Measurements from ENCODE around the gene IFIH1.

IFIH1 gene

DNA sequence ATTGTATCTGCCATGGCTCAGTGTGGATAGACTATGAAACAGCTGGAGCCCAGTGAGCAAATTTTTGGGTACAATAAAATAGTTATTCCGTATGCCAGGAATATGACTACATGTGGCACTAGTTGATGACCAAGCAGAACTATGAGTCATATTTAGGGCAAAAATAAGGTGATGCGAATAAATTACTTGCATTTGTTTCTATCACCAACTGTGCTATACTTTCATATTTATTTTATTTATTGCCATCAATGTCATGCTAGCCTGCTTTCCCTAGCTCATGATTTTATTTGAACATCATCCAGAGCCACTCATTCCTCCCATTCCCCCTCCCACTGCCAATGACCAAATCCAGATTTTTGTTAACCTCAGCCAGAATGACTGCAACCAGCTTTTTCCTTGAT is 61.9 kb downstream of the IFIH1 start:
- no peak overlapping the region for H3K27ac ChIP-seq (ENCODE audit: low read depth, low read length)
- no peak overlapping the region for H3K4me3 ChIP-seq (ENCODE audit: low read length)
- no peaks in the 10 kb centered on the region for H3K4me1 ChIP-seq (ENCODE audit: insufficient read depth, low read length)
- 94% methylated on average over 2 of the region's 2 CpGs for WGBS
- H3K36me3 ChIP-seq (ENCODE audit: insufficient read depth, low read length): no peaks in the 10 kb centered on the region
- no peaks in the 10 kb centered on the region for H3K27me3 ChIP-seq (ENCODE audit: insufficient read depth, low read length)
- H3K9me3 ChIP-seq (ENCODE audit: insufficient read depth, low read depth, low read length): no peaks in the 10 kb centered on the region
- no peak overlapping the region for H3K9ac ChIP-seq (ENCODE audit: low read depth, low read length)

DNA sequence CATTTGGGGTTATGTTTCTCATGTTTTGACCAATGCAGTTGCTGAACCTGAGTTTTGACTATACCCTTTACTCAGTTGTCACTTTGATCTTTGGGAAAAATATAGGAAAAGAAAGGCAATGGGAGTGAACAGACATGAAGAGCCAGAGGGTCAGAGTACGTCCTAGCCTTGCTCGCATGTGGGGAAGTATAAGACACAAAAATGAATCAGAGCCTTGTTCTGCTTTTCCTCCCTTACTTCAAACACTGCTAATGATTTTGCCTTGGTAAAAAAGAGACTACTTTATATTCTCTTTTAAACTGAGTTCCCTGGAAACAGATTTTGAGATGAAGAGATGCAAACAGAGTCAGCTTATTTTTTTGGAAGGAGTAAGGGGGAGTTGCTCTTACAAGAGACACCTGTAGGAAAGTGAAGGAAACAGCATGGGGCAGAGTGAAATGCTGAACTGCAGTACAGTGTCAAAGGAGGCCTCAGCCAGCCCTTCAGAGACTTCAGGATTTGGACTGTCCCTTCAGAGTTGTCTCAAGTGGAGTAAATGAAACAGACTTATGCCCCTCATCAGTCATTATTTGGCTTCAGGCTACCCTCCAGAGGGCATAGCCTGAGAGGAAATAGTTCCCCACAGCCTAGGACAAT is 64.1 kb downstream of the IFIH1 start:
- 86% methylated on average over 2 of the region's 2 CpGs for WGBS
- no peak overlapping the region for H3K4me3 ChIP-seq (ENCODE audit: low read length)

DNA sequence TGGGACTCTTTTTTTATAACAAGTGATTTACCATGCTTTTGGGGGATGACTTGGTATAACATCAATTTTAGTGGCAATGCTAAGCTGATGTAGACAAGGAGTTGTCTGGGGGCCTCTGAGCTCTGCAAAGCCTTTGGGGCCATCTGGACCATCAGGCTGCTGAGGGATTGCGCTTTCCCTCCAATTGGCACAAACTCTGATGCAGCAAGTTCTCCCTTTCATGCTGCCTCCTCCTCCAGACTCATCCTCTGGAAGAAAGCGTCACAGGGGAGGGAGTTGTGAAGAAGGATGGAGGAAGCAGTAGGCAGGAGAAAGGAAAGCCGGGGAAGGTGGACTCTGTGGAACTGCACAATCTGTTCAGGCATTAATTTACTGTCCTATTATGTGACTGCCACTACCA is 65.0 kb downstream of the IFIH1 start:
- Histone ChIP-seq H3K36me3 (ENCODE audit: insufficient read depth, low read length) (no peaks in the 10 kb centered on the region), H3K27ac (ENCODE audit: low read depth, low read length) (no peak overlapping the region), H3K9me3 (ENCODE audit: insufficient read depth, low read depth, low read length) (no peaks in the 10 kb centered on the region), H3K4me1 (ENCODE audit: insufficient read depth, low read length) (no peaks in the 10 kb centered on the region), H3K4me3 (ENCODE audit: low read length) (no peak overlapping the region), H3K27me3 (ENCODE audit: insufficient read depth, low read length) (no peaks in the 10 kb centered on the region), H3K9ac (ENCODE audit: low read depth, low read length) (no peak overlapping the region)
- 91% methylated on average over 3 of the region's 3 CpGs for whole genome bisulfite sequencing

More for the DNA sequence above, 64.1 kb downstream of the IFIH1 start:
- Histone ChIP-seq H3K27ac (ENCODE audit: low read depth, low read length) (no peak overlapping the region), H3K9me3 (ENCODE audit: insufficient read depth, low read depth, low read length) (no peaks in the 10 kb centered on the region), H3K36me3 (ENCODE audit: insufficient read depth, low read length) (no peaks in the 10 kb centered on the region), H3K27me3 (ENCODE audit: insufficient read depth, low read length) (no peaks in the 10 kb centered on the region), H3K9ac (ENCODE audit: low read depth, low read length) (no peak overlapping the region), H3K4me1 (ENCODE audit: insufficient read depth, low read length) (no peaks in the 10 kb centered on the region)

DNA sequence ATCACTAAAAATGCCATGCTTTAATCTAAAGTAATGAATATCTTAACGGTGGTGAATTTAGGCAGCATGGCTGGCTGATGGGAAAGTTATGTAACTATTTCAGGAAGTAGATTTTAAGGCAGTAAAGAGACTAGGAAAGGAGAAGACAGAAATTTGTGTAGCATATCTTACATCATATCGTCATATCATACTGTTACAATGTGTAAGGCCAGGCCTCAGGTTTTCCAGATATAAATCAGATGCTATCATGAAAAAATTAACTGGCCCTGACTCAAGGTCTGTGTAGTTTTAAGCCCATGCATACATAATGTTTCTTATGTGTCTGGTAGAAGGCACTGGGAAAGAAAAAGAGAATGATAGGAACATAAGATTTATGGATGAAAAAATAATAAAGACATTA is 66.3 kb downstream of the IFIH1 start:
- Histone ChIP-seq H3K4me3 (ENCODE audit: low read length) (no peak overlapping the region), H3K27ac (ENCODE audit: low read depth, low read length) (no peak overlapping the region), H3K36me3 (ENCODE audit: insufficient read depth, low read length) (no peaks in the 10 kb centered on the region), H3K27me3 (ENCODE audit: insufficient read depth, low read length) (no peaks in the 10 kb centered on the region), H3K9me3 (ENCODE audit: insufficient read depth, low read depth, low read length) (no peaks in the 10 kb centered on the region), H3K9ac (ENCODE audit: low read depth, low read length) (no peak overlapping the region), H3K4me1 (ENCODE audit: insufficient read depth, low read length) (peaks cover 5% of the 10 kb centered on the region; the same call in 1 of the 2 replicates)
- 97% methylated on average over 2 of the region's 2 CpGs for WGBS

DNA sequence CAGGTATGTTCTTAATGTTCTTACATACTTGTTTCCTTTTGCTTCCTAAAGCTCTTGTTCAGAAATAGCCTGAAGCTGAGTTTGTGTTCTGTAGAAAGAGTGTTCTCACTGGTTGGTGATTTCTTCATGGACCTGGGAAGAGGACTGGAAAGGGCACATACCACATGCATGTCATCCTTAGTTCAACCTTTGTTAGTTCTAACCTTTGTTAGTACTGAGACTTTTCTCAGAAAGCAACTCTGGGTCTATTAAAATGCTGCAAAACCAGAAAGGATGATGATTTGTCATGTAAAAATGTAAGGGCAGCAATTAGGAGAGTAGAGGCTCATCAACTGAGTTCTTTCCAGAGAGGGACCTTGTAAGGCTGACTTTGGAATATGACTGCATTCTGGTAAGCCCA is 72.7 kb downstream of the IFIH1 start:
- Histone ChIP-seq H3K27ac (ENCODE audit: low read depth, low read length) (no peak overlapping the region), H3K36me3 (ENCODE audit: insufficient read depth, low read length) (no peaks in the 10 kb centered on the region), H3K4me1 (ENCODE audit: insufficient read depth, low read length) (peaks cover 9% of the 10 kb centered on the region; the same call in 1 of the 2 replicates), H3K9me3 (ENCODE audit: insufficient read depth, low read depth, low read length) (no peaks in the 10 kb centered on the region), H3K9ac (ENCODE audit: low read depth, low read length) (no peak overlapping the region), H3K4me3 (ENCODE audit: low read length) (no peak overlapping the region), H3K27me3 (ENCODE audit: insufficient read depth, low read length) (no peaks in the 10 kb centered on the region)

DNA sequence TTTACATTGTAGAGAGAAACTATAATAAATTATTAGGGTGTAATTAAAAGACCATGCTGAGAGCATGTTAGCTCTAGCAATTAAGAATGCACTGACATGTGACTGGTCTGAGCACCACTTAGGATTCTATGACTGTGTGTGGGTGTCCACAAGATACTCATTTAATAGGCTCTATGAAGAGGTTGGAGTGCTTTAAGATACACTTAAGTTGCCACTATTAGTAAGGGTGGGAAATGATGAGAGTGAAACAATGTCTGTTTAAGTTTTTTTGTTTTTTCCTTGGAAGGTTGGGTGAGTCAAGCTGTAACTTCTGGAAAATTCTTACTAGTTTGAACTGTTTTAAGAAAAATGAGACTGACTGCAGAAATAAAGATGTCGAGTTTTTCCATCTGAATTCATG is 73.4 kb downstream of the IFIH1 start:
- Histone ChIP-seq H3K9me3 (ENCODE audit: insufficient read depth, low read depth, low read length) (no peaks in the 10 kb centered on the region), H3K4me3 (ENCODE audit: low read length) (no peak overlapping the region), H3K4me1 (ENCODE audit: insufficient read depth, low read length) (peaks cover 9% of the 10 kb centered on the region; the same call in 1 of the 2 replicates), H3K9ac (ENCODE audit: low read depth, low read length) (no peak overlapping the region), H3K27ac (ENCODE audit: low read depth, low read length) (no peak overlapping the region), H3K36me3 (ENCODE audit: insufficient read depth, low read length) (no peaks in the 10 kb centered on the region), H3K27me3 (ENCODE audit: insufficient read depth, low read length) (no peaks in the 10 kb centered on the region)
- 95% methylated on average over 1 of the region's 1 CpG for WGBS

DNA sequence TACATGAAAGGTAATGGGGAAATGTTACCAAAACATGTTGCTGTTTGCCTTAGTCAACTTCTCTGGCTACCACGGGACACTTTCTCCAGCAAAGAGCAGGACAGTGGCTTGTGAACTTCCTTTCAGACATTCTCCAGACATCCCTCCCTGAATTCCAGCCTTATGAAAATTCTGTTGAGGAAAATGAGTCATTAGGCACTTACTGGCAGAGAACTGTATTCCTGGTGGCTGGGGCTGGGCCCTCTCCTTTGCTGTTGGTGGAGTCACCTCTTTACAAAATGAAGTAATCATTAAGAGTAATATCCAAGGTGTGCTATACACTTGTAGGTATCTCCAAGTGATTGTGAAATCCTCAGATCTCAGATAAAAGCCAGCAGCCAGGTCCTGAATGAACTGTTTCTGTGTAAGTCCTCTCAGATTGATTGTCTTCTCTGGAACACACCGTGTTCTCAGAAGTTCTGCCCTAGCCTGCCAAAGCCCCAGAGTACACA is 73.9 kb downstream of the IFIH1 start:
- no peak overlapping the region for H3K4me3 ChIP-seq (ENCODE audit: low read length)
- H3K4me1 ChIP-seq (ENCODE audit: insufficient read depth, low read length): peaks cover 9% of the 10 kb centered on the region; the same call in 1 of the 2 replicates
- no peaks in the 10 kb centered on the region for H3K36me3 ChIP-seq (ENCODE audit: insufficient read depth, low read length)
- WGBS: 97% methylated on average over 2 of the region's 2 CpGs
- no peaks in the 10 kb centered on the region for H3K27me3 ChIP-seq (ENCODE audit: insufficient read depth, low read length)
- H3K9me3 ChIP-seq (ENCODE audit: insufficient read depth, low read depth, low read length): no peaks in the 10 kb centered on the region
- H3K9ac ChIP-seq (ENCODE audit: low read depth, low read length): no peak overlapping the region
- H3K27ac ChIP-seq (ENCODE audit: low read depth, low read length): no peak overlapping the region

DNA sequence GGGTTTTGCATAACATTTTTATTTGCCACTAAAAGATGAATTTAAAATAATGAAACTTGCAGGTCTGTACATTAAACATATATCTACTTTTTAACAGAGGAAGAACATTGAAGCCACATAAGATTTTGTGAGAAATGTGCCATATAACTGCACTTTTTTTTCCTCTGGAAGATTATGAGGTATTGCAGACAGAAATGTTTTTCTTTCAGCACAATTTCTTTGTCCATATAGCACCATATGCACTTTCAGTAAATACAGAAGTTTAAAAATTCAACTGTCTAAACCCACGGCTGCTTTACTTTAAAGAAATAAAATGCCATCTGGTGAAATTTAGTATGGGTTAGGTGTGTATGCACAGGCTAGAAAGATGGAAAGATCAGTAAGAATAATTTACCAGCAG is 74.8 kb downstream of the IFIH1 start:
- H3K27me3 ChIP-seq (ENCODE audit: insufficient read depth, low read length): no peaks in the 10 kb centered on the region
- H3K4me1 ChIP-seq (ENCODE audit: insufficient read depth, low read length): peaks cover 9% of the 10 kb centered on the region; the same call in 1 of the 2 replicates
- no peak overlapping the region for H3K4me3 ChIP-seq (ENCODE audit: low read length)
- H3K9me3 ChIP-seq (ENCODE audit: insufficient read depth, low read depth, low read length): no peaks in the 10 kb centered on the region
- H3K27ac ChIP-seq (ENCODE audit: low read depth, low read length): no peak overlapping the region
- H3K9ac ChIP-seq (ENCODE audit: low read depth, low read length): no peak overlapping the region
- 90% methylated on average over 1 of the region's 1 CpG for WGBS
- H3K36me3 ChIP-seq (ENCODE audit: insufficient read depth, low read length): no peaks in the 10 kb centered on the region

DNA sequence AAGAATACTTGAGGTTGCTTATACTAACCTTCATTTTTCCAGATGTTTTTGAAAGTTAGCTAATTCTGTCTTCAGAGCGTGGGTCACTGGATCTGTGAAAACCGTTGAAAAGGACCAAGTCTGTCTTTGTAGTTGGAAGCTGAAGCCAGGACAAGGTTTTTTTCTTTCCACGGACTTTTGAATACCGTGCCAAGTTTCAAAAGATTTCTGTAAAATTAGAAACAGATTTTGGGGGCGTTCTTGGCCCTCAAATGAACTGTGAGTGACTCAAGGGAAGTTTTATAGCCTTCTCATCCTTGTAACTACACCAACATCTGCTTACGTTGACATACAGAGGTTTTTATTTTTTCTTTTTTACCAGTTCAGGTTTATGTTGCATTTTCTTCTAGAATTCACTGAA is 75.2 kb downstream of the IFIH1 start, which contains the start of gene FAP:
Gene FAP (minus strand): TSS at position 152 of the 400 bp plus-strand sequence. CDS start 118 bp downstream, at position 34.
- WGBS: 93% methylated on average over 6 of the region's 6 CpGs
- Histone ChIP-seq H3K9ac (ENCODE audit: low read depth, low read length) (no peak within 1 kb of the TSS), H3K4me1 (ENCODE audit: insufficient read depth, low read length) (peaks cover 9% of the 10 kb centered on the region; the same call in 1 of the 2 replicates), H3K27me3 (ENCODE audit: insufficient read depth, low read length) (no peaks in the 10 kb centered on the region), H3K4me3 (ENCODE audit: low read length) (peak within 1 kb of the TSS; percentile 8; the same call in 1 of the 2 replicates), H3K9me3 (ENCODE audit: insufficient read depth, low read depth, low read length) (no peaks in the 10 kb centered on the region), H3K36me3 (ENCODE audit: insufficient read depth, low read length) (no peaks in the 10 kb centered on the region), H3K27ac (ENCODE audit: low read depth, low read length) (no peak within 1 kb of the TSS)

DNA sequence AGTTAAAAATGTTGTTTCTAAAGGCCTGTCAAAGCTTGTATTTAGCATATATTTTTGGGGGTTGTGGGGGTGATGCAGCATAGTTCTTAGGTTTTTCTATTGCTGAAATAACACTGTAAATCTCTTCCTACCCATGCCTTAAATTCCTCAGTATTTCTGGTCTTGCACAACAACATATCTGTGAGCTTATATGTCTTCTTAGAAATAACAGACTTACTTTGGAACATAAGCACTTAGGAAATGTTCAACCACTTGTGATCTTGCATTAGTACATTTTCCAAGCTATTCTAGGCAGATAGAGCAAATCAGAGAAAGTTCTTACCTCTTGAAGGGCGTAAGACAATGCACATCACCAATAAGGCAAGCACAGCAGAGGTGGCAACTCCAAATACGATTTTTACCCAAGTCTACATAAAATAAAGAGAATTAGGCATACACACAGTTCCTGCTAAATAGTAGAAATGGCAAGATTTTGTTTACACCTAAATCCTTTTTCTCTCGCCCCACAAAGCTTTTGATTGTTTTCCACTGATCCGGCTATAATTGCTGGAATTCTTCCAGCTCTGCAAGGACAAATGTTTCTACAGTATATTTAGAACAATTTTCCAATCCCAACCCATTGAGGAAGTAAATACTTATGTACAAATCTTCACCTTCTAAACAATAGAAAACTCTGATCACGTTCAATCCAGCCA is 75.8 kb downstream of the IFIH1 start:
- Histone ChIP-seq H3K4me3 (ENCODE audit: low read length) (peak overlapping the region; percentile 8; the same call in 1 of the 2 replicates), H3K9ac (ENCODE audit: low read depth, low read length) (no peak overlapping the region), H3K9me3 (ENCODE audit: insufficient read depth, low read depth, low read length) (no peaks in the 10 kb centered on the region), H3K4me1 (ENCODE audit: insufficient read depth, low read length) (peaks cover 9% of the 10 kb centered on the region; the same call in 1 of the 2 replicates), H3K27ac (ENCODE audit: low read depth, low read length) (no peak overlapping the region), H3K36me3 (ENCODE audit: insufficient read depth, low read length) (no peaks in the 10 kb centered on the region), H3K27me3 (ENCODE audit: insufficient read depth, low read length) (no peaks in the 10 kb centered on the region)
- 88% methylated on average over 5 of the region's 5 CpGs for WGBS

DNA sequence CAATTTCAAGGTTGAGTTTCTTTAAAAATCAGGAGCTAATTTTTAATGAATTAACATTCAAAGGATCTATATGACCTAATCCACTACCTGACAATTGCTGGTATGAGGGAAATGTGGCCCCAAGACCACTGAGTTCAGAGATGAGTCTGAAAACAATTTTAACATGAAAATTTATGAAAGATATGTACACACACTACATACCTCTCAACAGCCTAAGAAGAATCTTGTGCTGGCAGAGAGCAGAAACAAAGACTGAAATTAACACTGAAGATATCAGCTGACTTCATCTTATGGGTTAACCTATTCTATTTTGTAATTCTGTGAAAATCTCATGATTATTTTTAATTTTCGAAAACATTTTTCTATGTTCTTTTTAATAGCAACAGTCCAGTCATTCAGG is 76.9 kb downstream of the IFIH1 start:
- Histone ChIP-seq H3K36me3 (ENCODE audit: insufficient read depth, low read length) (no peaks in the 10 kb centered on the region), H3K9ac (ENCODE audit: low read depth, low read length) (no peak overlapping the region), H3K27me3 (ENCODE audit: insufficient read depth, low read length) (no peaks in the 10 kb centered on the region), H3K27ac (ENCODE audit: low read depth, low read length) (no peak overlapping the region), H3K4me3 (ENCODE audit: low read length) (no peak overlapping the region), H3K9me3 (ENCODE audit: insufficient read depth, low read depth, low read length) (no peaks in the 10 kb centered on the region), H3K4me1 (ENCODE audit: insufficient read depth, low read length) (no peaks in the 10 kb centered on the region)
- WGBS: no CpG with 5 or more reads among the region's 1 CpG

Measured in HUES64 (cell line).